Measurements from ENCODE around the gene SS18. TPM values are rescaled to one million over a fixed set of nuclear protein-coding genes. Genes with fewer than 3 reads are reported as not detected.
A peak's percentile ranks its signal among the peaks of the same experiment; 100 is the strongest.

Gene SS18
- total and polyA plus RNA-seq, 2 of the 13 experiments (the other 11 are each of a cell fraction or from before 2014, with no cell fraction given): 49.2 to 82.7 TPM

- TF ChIP-seq NR2F1 (CRISPR knock-in tag; IDR thresholded peaks at IDR 0.05) (no peak), ATF7 (IDR thresholded peaks at IDR 0.05) (peak; percentile 83), ATF7 (CRISPR knock-in tag; IDR thresholded peaks at IDR 0.05) (no peak; the same call in 1 of the 2 replicates), ZSCAN21 (CRISPR knock-in tag; IDR thresholded peaks at IDR 0.05; ENCODE audit: borderline replicate concordance) (0 out of 2 replicates have a peak, but pooled peaks have one; percentile 9), ZNF619 (CRISPR knock-in tag; IDR thresholded peaks at IDR 0.05) (no peak), U2AF1 (optimal IDR thresholded peaks at IDR 0.05; ENCODE audit: low read depth, low read length) (no peak), ELF1 (CRISPR knock-in tag; IDR thresholded peaks at IDR 0.05) (peak; percentile 81), E2F1 (CRISPR knock-in tag; IDR thresholded peaks at IDR 0.05) (peak; percentile 47), YEATS2 (CRISPR knock-in tag; IDR thresholded peaks at IDR 0.05; ENCODE audit: borderline replicate concordance) (peak; percentile 39), ARID4A (CRISPR knock-in tag; IDR thresholded peaks at IDR 0.05; ENCODE audit: borderline replicate concordance) (peak; percentile 83; the same call in 1 of the 2 replicates), PTBP1 (IDR thresholded peaks at IDR 0.05; ENCODE audit: low read depth, low read length, poor library complexity, severe bottlenecking) (no peak), ZNF224 (CRISPR knock-in tag; IDR thresholded peaks at IDR 0.05) (peak; percentile 72; the same call in 1 of the 2 replicates), ZNF629 (CRISPR knock-in tag; conservative IDR thresholded peaks at IDR 0.05) (no peak), DNMT3B (CRISPR knock-in tag; conservative IDR thresholded peaks at IDR 0.05) (0 out of 2 replicates have a peak, but pooled peaks have one; percentile 11), ZNF703 (CRISPR knock-in tag; IDR thresholded peaks at IDR 0.05; ENCODE audit: borderline replicate concordance) (0 out of 2 replicates have a peak, but pooled peaks have one; percentile 16), CHCHD3 (CRISPR knock-in tag; IDR thresholded peaks at IDR 0.05) (peak; percentile 72; the same call in 1 of the 2 replicates), ZNF7 (CRISPR knock-in tag; IDR thresholded peaks at IDR 0.05) (no peak), SMAD3 (CRISPR knock-in tag; IDR thresholded peaks at IDR 0.05) (0 out of 2 replicates have a peak, but pooled peaks have one; percentile 2), NFE2 (CRISPR knock-in tag; IDR thresholded peaks at IDR 0.05) (no peak), GATA4 (IDR thresholded peaks at IDR 0.05; ENCODE audit: borderline replicate concordance, low read depth) (peak; percentile 43), POLR2A (IDR thresholded peaks at IDR 0.05; ENCODE audit: insufficient read depth in 1 of 2, low read depth in 2 of 2, low read length in 2 of 2) (peak; percentile 72 to 83), NONO (IDR thresholded peaks at IDR 0.05) (no peak), NONO (CRISPR knock-in tag; conservative IDR thresholded peaks at IDR 0.05) (peak; percentile 50)
Observed at GRCh38 chr18:26090130-26091046, at the start of gene SS18 (continued).

Measured in HepG2 (cell line).